Osteoblast (primary cell): ENCODE data around the gene PABPN1L. TPM values are rescaled to one million over a fixed set of nuclear protein-coding genes. Genes with fewer than 3 reads are reported as not detected.

ENCODE experiments used
- DNase-seq: peaks from one replicate; pipeline ENCODE4 v3.0.0; 2011; ENCODE audit warnings: low spot score, mixed read lengths; ENCODE audit not compliant: insufficient read length; ENCODE audit errors: missing footprints
- H2AFZ ChIP-seq: 2 replicates; pipeline ENCODE4 v1.6.0; 2011; ENCODE audit warnings: mild to moderate bottlenecking, low read length
- H3K27ac ChIP-seq: 2 replicates; pipeline ENCODE4 v1.5.1; 2011; ENCODE audit warnings: mild to moderate bottlenecking, low read depth, low read length, moderate library complexity
- H3K27me3 ChIP-seq: 2 replicates; pipeline ENCODE4 v1.6.0; 2012; ENCODE audit warnings: mild to moderate bottlenecking, control low read depth, inconsistent platforms, low read length, moderate library complexity; ENCODE audit not compliant: insufficient read depth
- H3K36me3 ChIP-seq: 2 replicates; pipeline ENCODE4 v1.5.1; 2011; ENCODE audit warnings: mild to moderate bottlenecking, low read length, control low read depth, moderate library complexity; ENCODE audit not compliant: insufficient read depth
- H3K4me1 ChIP-seq: 2 replicates; pipeline ENCODE4 v1.5.1; 2011; ENCODE audit warnings: mild to moderate bottlenecking, low read length, control low read depth, moderate library complexity; ENCODE audit not compliant: insufficient read depth
- H3K4me2 ChIP-seq: 2 replicates; pipeline ENCODE4 v1.6.0; 2011; ENCODE audit warnings: mild to moderate bottlenecking, low read length; ENCODE audit not compliant: insufficient read depth
- H3K4me3 ChIP-seq: fragments of 200-600 bp; sonication (generic); 3 replicates; pipeline ENCODE4 v1.5.1; 2012; ENCODE audit warnings: mild to moderate bottlenecking, low read length, inconsistent platforms; ENCODE audit not compliant: insufficient read depth
- H3K79me2 ChIP-seq: 2 replicates; pipeline ENCODE4 v1.6.0; 2012; ENCODE audit warnings: mild to moderate bottlenecking, low read length, control low read depth, inconsistent platforms; ENCODE audit not compliant: insufficient read depth
- H3K9me3 ChIP-seq: 2 replicates; pipeline ENCODE4 v1.5.1; 2011; ENCODE audit warnings: low read depth, low read length, control low read depth
- H4K20me1 ChIP-seq: 2 replicates; pipeline ENCODE4 v1.6.0; 2012; ENCODE audit warnings: mild to moderate bottlenecking, low read length, control low read depth; ENCODE audit not compliant: insufficient read depth
- total RNA-seq: library from RNA; depleted of rRNA; stranded (reverse); fragments of >200 nt; gene quantifications from 2 replicates; pipeline ENCODE4 v1.2.3, GENCODE V29; 2012
- TF ChIP-seq, protein P1 (sequence below): IDR thresholded peaks from 2 replicates; pipeline ENCODE4 v1.5.1; 2011; ENCODE audit warnings: mild to moderate bottlenecking, low read depth, low read length, moderate library complexity; ENCODE audit errors: extremely low read depth

Gene PABPN1L
- total RNA-seq, 1 donor: not detected

DNA sequence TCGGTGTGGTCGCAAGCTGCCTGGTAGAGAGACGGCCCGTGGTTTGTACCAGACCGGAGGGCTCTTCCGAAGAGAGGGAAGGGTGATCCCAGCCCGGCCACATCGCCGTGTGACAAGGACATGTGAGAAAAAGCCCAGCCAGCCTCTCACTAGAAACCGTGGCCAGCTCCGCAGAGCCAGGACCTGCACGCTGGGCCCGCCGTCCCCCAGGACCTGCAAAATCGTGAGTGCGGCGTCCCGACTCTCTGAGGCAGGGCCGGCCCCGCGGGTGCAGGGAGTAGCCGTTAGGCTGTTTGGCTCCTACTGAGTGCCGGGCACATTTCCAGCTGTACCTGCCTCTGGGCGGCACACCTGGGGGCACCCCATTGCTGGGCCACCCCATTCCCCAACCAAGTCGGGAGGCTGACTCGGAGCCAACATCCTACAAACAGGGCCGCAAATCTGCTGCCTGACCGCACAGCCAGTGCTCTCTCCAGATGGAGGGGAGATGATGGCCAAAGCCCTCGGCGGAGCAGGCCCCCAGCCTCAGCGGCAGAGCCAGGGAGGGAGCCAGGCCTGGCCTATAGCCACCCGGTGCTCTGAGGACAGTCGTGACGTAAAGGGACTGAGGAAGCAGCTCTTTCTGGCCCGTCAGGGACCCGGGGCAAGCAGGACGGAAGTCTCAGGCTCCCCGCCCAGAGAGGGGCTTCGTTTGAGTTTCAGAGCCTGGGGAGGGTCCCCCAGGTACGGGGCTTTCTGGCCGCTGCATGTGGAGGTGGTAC, 33.6 kb upstream of the PABPN1L start:
- no peaks in the 10 kb centered on the region for H3K79me2 ChIP-seq
- H3K36me3 ChIP-seq: no peaks in the 10 kb centered on the region
- no peaks in the 10 kb centered on the region for H4K20me1 ChIP-seq
- TF ChIP-seq, protein P1, sequence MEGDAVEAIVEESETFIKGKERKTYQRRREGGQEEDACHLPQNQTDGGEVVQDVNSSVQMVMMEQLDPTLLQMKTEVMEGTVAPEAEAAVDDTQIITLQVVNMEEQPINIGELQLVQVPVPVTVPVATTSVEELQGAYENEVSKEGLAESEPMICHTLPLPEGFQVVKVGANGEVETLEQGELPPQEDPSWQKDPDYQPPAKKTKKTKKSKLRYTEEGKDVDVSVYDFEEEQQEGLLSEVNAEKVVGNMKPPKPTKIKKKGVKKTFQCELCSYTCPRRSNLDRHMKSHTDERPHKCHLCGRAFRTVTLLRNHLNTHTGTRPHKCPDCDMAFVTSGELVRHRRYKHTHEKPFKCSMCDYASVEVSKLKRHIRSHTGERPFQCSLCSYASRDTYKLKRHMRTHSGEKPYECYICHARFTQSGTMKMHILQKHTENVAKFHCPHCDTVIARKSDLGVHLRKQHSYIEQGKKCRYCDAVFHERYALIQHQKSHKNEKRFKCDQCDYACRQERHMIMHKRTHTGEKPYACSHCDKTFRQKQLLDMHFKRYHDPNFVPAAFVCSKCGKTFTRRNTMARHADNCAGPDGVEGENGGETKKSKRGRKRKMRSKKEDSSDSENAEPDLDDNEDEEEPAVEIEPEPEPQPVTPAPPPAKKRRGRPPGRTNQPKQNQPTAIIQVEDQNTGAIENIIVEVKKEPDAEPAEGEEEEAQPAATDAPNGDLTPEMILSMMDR: no peak
- H2AFZ ChIP-seq: no peak overlapping the region
- peaks cover 8% of the 10 kb centered on the region for H3K27me3 ChIP-seq
- no peak for DNase-seq
- no peak overlapping the region for H3K27ac ChIP-seq
- H3K4me3 ChIP-seq: no peak overlapping the region
- H3K4me1 ChIP-seq: no peaks in the 10 kb centered on the region
- H3K9me3 ChIP-seq: no peaks in the 10 kb centered on the region
- no peak overlapping the region for H3K4me2 ChIP-seq

DNA sequence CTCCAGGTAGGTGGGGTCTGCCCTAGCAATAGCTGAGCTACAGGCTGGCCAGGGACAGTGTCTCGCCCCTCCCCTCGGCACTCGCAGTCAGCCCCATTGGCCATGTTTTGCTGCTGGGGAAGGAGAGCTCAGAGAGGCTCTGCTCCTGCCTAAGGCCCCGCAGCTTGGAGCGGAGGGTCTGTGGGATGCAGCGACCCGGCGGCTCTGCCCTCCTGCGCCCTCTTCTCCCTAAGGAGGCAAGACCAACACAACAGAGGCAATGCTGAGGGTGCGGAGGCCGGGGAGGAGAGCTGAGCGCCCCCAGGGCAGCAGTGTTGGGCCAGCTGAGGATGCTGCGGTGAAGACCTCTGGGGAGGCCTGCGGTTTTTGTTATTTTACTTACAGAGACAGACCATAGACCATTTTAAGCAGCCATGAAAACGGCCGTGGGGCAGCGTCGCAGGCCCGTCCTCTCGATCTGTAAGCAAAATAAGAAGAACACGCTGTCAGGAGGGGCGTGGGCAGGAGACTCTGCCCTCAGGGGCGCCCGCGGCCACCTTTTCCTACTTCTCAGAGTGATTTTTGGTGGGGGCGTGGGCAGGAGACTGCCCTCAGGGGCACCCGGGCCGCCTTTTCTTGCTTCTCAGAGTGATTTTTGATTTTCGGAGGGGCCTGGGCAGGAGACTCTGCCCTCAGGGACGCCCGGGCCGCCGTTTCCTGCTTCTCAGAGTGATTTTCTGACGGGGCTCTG, 31.4 kb upstream of the PABPN1L start:
- no peaks in the 10 kb centered on the region for H3K4me1 ChIP-seq
- H3K4me3 ChIP-seq: no peak overlapping the region
- no peaks in the 10 kb centered on the region for H3K36me3 ChIP-seq
- TF ChIP-seq, protein P1: no peak
- DNase-seq: no peak
- H4K20me1 ChIP-seq: no peaks in the 10 kb centered on the region
- H3K79me2 ChIP-seq: no peaks in the 10 kb centered on the region
- no peaks in the 10 kb centered on the region for H3K9me3 ChIP-seq
- H3K4me2 ChIP-seq: no peak overlapping the region
- no peak overlapping the region for H3K27ac ChIP-seq
- H2AFZ ChIP-seq: no peak overlapping the region
- H3K27me3 ChIP-seq: peaks cover 8% of the 10 kb centered on the region

DNA sequence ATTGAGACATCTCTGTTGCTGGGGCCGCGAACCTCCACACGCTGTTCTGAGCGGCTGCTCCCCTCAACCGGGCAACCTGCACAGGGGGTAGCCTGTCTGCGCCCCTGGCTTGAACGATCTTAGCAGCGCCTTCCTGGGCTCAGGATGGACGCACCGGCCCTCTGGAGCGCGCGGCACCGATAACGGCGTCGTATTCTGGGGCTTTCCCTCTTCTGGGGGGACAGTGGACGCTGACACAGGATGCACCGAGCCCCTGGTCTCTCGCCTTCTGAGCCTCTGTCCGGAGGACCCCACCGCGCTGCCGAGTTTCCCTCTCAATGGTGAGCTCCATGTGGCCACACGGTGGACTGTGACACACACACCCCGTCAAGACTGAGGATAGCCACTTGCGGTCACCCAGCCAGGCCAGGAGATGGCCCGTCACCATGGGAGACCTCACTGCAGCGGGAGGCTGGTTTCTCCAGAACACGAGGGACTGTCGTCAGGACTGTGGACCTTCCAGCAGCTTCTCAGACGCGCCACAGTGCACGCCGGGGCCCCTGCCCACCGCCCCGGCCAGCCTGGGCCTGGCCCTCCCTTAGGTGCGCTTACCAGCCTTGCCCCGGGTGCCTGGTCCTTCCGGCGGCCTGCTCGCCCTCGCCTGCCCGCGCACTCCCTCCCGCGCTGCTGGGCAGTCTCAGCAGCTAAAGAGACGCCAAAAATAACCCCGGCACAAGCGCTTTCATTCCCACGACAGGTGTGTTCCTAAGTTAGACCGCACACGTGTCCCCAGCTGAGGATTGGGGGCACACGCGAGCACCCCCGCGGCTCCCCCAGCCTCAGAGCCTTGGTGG, 30.0 kb upstream of the PABPN1L start:
- Histone ChIP-seq H3K27ac (no peak overlapping the region), H3K4me3 (no peak overlapping the region), H3K79me2 (no peaks in the 10 kb centered on the region), H2AFZ (no peak overlapping the region), H3K4me1 (no peaks in the 10 kb centered on the region), H3K9me3 (no peaks in the 10 kb centered on the region), H3K27me3 (peaks cover 8% of the 10 kb centered on the region), H4K20me1 (no peaks in the 10 kb centered on the region), H3K4me2 (no peak overlapping the region), H3K36me3 (no peaks in the 10 kb centered on the region)
- no peak for DNase-seq
- TF ChIP-seq, protein P1: no peak
